CD8-positive, alpha-beta memory T cell (primary cell): ENCODE measurements around the gene DNAJC8. TPM values are rescaled to one million over a fixed set of nuclear protein-coding genes. Genes with fewer than 3 reads are reported as not detected.

Experiments
- CTCF ChIA-PET: fragments of 350-600 bp; sonication (Branson Sonifier 250); formaldehyde crosslinking; loops from one replicate; lab custom pipeline; 2021; ENCODE audit warnings: antibody characterized with exemption; lab: Charles Lee
- POLR2A ChIA-PET: fragments of 350-600 bp; sonication (Branson Sonifier 250); formaldehyde crosslinking; loops from one replicate; lab custom pipeline; 2021; ENCODE audit warnings: antibody characterized with exemption; lab: Charles Lee
- DNase-seq, 5 donors: peaks; one replicate each; pipeline versions ENCODE4 v3.0.0 to v3.0.0-alpha.2; 2020 to 2022; ENCODE audit warnings: mixed read lengths in 1 of 5
- H3K27ac ChIP-seq: one replicate; pipeline ENCODE4 v1.7.0; 2013; ENCODE audit warnings: low read depth, mild to moderate bottlenecking, low read length, moderate library complexity
- H3K27me3 ChIP-seq: 2 replicates; pipeline ENCODE4 v1.7.0; 2013; ENCODE audit warnings: low read length, mild to moderate bottlenecking; ENCODE audit not compliant: insufficient read depth, poor library complexity, severe bottlenecking
- H3K36me3 ChIP-seq: 2 replicates; pipeline ENCODE4 v1.7.0; 2013; ENCODE audit warnings: mild to moderate bottlenecking, low read length, moderate library complexity; ENCODE audit not compliant: insufficient read depth
- H3K4me1 ChIP-seq: 2 replicates; pipeline ENCODE4 v1.7.0; 2013; ENCODE audit warnings: mild to moderate bottlenecking, low read length, moderate library complexity; ENCODE audit not compliant: insufficient read depth
- H3K4me3 ChIP-seq: 2 replicates; pipeline ENCODE4 v1.7.0; 2013; ENCODE audit warnings: mild to moderate bottlenecking, low read length
- H3K9me3 ChIP-seq: 2 replicates; pipeline ENCODE4 v1.7.0; 2013; ENCODE audit warnings: mild to moderate bottlenecking, low read length
- H3K27ac Mint-ChIP-seq, 8 donors: one replicate each; pipeline ENCODE4 v1.8.0; 2020 to 2021; ENCODE audit warnings: mixed read lengths in 8 of 8, mild to moderate bottlenecking in 6 of 8, inconsistent platforms in 3 of 8, moderate library complexity in 3 of 8
- H3K27me3 Mint-ChIP-seq, 2 donors: one replicate each; pipeline ENCODE4 v1.8.0; 2020 to 2021; ENCODE audit warnings: mixed read lengths in 2 of 2, mild to moderate bottlenecking in 1 of 2, moderate library complexity in 1 of 2
- H3K36me3 Mint-ChIP-seq, 3 donors: one replicate each; pipeline ENCODE4 v1.8.0; 2020 to 2021; ENCODE audit warnings: mixed read lengths in 3 of 3, inconsistent platforms in 1 of 3, mild to moderate bottlenecking in 1 of 3
- H3K4me1 Mint-ChIP-seq, 3 donors: one replicate each; pipeline ENCODE4 v1.8.0; 2020 to 2021; ENCODE audit warnings: mixed read lengths in 3 of 3, inconsistent platforms in 1 of 3, mild to moderate bottlenecking in 1 of 3
- H3K4me3 Mint-ChIP-seq, 7 donors: one replicate each; pipeline ENCODE4 v1.8.0; 2020 to 2021; ENCODE audit warnings: mixed read lengths in 7 of 7, mild to moderate bottlenecking in 6 of 7, moderate library complexity in 4 of 7, inconsistent platforms in 2 of 7
- H3K9me3 Mint-ChIP-seq, 5 donors: one replicate each; pipeline ENCODE4 v1.8.0; 2020 to 2022; ENCODE audit warnings: mixed read lengths in 5 of 5, mild to moderate bottlenecking in 3 of 5, moderate library complexity in 2 of 5, inconsistent platforms in 1 of 5
- polyA plus RNA-seq: library from polyadenylated mRNA; unstranded; fragments of 300-500 nt; fragmentation: Illumina TruSeq; gene quantifications from one replicate; pipeline ENCODE4 v1.2.3, GENCODE V29; 2021
- total RNA-seq, 2 experiments: library from RNA; stranded (reverse); gene quantifications; one replicate each; pipeline ENCODE4 v1.2.3, GENCODE V29; 2021

The DNAJC8 gene
- total and polyA plus RNA-seq, 3 experiments from 2014 or later = 98.4 to 172 (median 104) TPM

DNA sequence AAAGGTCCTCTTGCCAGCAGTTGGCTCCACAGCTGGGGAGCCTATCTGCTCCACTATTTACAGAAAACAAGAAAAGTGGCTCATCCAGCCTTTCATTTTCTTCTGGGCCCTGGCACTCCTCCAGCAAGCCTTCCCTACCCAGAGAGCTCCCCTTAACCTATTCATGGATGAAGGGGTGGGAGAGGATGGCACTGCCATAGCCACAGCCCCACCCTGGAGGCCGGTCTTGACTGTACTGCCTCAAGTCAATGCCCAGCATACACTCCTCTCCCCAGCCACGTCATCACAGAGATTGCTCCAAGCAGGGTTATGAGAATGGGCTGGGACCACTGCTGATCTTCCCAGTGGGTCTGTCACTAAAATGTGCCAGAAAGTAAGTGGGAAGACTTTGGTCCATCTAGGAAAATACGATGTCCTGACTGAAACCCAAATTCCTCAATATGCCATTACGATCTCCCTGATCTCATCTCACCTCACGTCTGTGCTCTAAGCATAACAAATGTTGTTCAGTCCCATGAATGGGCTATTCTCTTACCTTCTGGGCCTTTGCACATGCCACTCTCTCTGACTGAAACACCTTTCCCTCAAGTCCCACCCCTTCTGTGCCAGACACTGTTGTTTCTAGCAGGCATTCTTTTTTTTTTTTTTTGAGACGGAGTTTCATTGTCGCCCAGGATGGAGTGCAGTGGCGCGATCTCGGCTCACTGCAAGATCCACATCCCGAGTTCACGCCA lies 35.0 kb downstream of the DNAJC8 start:
- Histone ChIP-seq H3K9me3 (peaks cover 12% of the 10 kb centered on the region), H3K4me1 (peaks cover 51% of the 10 kb centered on the region), H3K4me3 (no peak overlapping the region), H3K27me3 (no peaks in the 10 kb centered on the region), H3K27ac (no peak overlapping the region), H3K36me3 (peaks cover 22% of the 10 kb centered on the region)
- peaks cover 47 to 60% (median 56%) of the 10 kb centered on the region in 3 donors for H3K4me1 Mint-ChIP-seq
- peak overlapping the region in 2 of 7 donors; percentile 16 to 50 for H3K4me3 Mint-ChIP-seq
- CTCF ChIA-PET = interaction anchor here (1.9 kb wide), 1 partner anchor 106 kb away, joined by 6 read pairs; no protein-coding TSS in a partner anchor
- H3K9me3 Mint-ChIP-seq = peaks cover 4 to 27% (median 20%) of the 10 kb centered on the region in 5 donors
- no peak for DNase-seq
- H3K27me3 Mint-ChIP-seq = peaks cover 0 to 2% of the 10 kb centered on the region in 2 donors
- peaks cover 22 to 54% (median 48%) of the 10 kb centered on the region in 3 donors for H3K36me3 Mint-ChIP-seq
- peak overlapping the region in 1 of 8 donors; percentile 70 for H3K27ac Mint-ChIP-seq
- POLR2A ChIA-PET = no interaction called here

- no peak overlapping the region for H3K27ac Mint-ChIP-seq
- POLR2A ChIA-PET = no interaction called here
- Histone ChIP-seq H3K9me3 (peaks cover 12% of the 10 kb centered on the region), H3K36me3 (peaks cover 21% of the 10 kb centered on the region), H3K27me3 (no peaks in the 10 kb centered on the region), H3K27ac (no peak overlapping the region), H3K4me1 (peaks cover 51% of the 10 kb centered on the region), H3K4me3 (no peak overlapping the region)
- H3K4me1 Mint-ChIP-seq = peaks cover 47 to 59% (median 56%) of the 10 kb centered on the region in 3 donors
- H3K4me3 Mint-ChIP-seq = peak overlapping the region in 2 of 7 donors; percentile 23 to 55
- DNase-seq = no peak
- H3K9me3 Mint-ChIP-seq = peaks cover 4 to 27% (median 20%) of the 10 kb centered on the region in 5 donors
- peaks cover 23 to 47% (median 47%) of the 10 kb centered on the region in 3 donors for H3K36me3 Mint-ChIP-seq
- peaks cover 0 to 2% of the 10 kb centered on the region in 2 donors for H3K27me3 Mint-ChIP-seq
- CTCF ChIA-PET = interaction anchor here (0.9 to 1.9 kb wide), 2 partner anchors 52 to 105 kb away, joined by 3 to 6 read pairs; no protein-coding TSS in a partner anchor
Observed at GRCh38 chr1:28196330-28196729, 36.5 kb downstream of the DNAJC8 start.

DNA sequence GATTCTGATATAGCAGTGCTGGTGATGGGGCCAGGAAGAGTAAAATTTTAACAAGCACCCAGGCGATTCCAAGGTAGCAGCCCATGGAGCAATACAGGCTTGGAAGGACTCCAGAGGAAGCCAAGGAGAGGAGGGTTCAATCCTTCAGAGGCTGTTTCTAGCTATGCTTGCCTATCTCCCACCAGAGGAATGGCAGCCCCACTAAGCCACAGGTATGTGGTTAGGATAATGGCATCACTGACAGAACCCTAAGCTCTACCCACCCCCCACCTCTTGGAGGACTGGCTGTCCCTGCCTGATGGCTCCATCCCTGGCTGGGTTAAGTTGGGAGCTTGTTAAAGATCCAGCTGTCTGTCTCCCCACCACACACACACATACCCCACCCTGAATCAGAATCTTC lies 37.0 kb downstream of the DNAJC8 start:
- H3K9me3 Mint-ChIP-seq = peaks cover 4 to 27% (median 20%) of the 10 kb centered on the region in 5 donors

GRCh38 chr1:28194326-28195035 lies 38.3 kb downstream of the DNAJC8 start:
- Mint-ChIP-seq H3K27me3 (peaks cover 0 to 2% of the 10 kb centered on the region in 2 donors), H3K36me3 (peaks cover 15 to 31% (median 30%) of the 10 kb centered on the region in 3 donors), H3K4me1 (peaks cover 29 to 41% (median 38%) of the 10 kb centered on the region in 3 donors), H3K4me3 (peak overlapping the region in 2 of 7 donors; percentile 18 to 66), H3K9me3 (peaks cover 4 to 23% (median 19%) of the 10 kb centered on the region in 5 donors), H3K27ac (peak overlapping the region in 3 of 8 donors; percentile 5 to 54 (median 17))
- Histone ChIP-seq H3K9me3 (peaks cover 12% of the 10 kb centered on the region), H3K4me1 (peaks cover 38% of the 10 kb centered on the region), H3K4me3 (no peak overlapping the region), H3K36me3 (peaks cover 7% of the 10 kb centered on the region), H3K27ac (no peak overlapping the region), H3K27me3 (no peaks in the 10 kb centered on the region)
- ChIA-PET CTCF (no interaction called here), POLR2A (no interaction called here)
- no peak for DNase-seq

More for the DNA sequence above, 37.0 kb downstream of the DNAJC8 start:
- peaks cover 12% of the 10 kb centered on the region for H3K9me3 ChIP-seq
- H3K4me3 ChIP-seq = no peak overlapping the region
- H3K27ac ChIP-seq = no peak overlapping the region
- DNase-seq = no peak
- H3K36me3 ChIP-seq = peaks cover 15% of the 10 kb centered on the region
- CTCF ChIA-PET = interaction anchor here (0.6 to 1.9 kb wide), 4 partner anchors 18 to 104 kb away, joined by 3 to 6 read pairs (median 4); no protein-coding TSS in a partner anchor
- peaks cover 50% of the 10 kb centered on the region for H3K4me1 ChIP-seq
- Mint-ChIP-seq H3K4me3 (no peak overlapping the region), H3K4me1 (peaks cover 41 to 54% (median 51%) of the 10 kb centered on the region in 3 donors), H3K27ac (no peak overlapping the region), H3K27me3 (peaks cover 0 to 2% of the 10 kb centered on the region in 2 donors), H3K36me3 (peaks cover 19 to 41% (median 41%) of the 10 kb centered on the region in 3 donors)
- POLR2A ChIA-PET = no interaction called here
- H3K27me3 ChIP-seq = no peaks in the 10 kb centered on the region

- H3K36me3 Mint-ChIP-seq = peaks cover 8 to 24% (median 23%) of the 10 kb centered on the region in 3 donors
- CTCF ChIA-PET = no interaction called here
- no peak overlapping the region for H3K4me3 ChIP-seq
- no peaks in the 10 kb centered on the region for H3K27me3 ChIP-seq
- peaks cover 0 to 15% (median 13%) of the 10 kb centered on the region in 5 donors for H3K9me3 Mint-ChIP-seq
- peaks cover 2% of the 10 kb centered on the region for H3K36me3 ChIP-seq
- no peak overlapping the region for H3K27ac ChIP-seq
- H3K4me3 Mint-ChIP-seq = no peak overlapping the region
- H3K27me3 Mint-ChIP-seq = peaks cover 0 to 2% of the 10 kb centered on the region in 2 donors
- H3K4me1 Mint-ChIP-seq = peaks cover 22 to 33% (median 30%) of the 10 kb centered on the region in 3 donors
- peaks cover 31% of the 10 kb centered on the region for H3K4me1 ChIP-seq
- DNase-seq = no peak
- POLR2A ChIA-PET = no interaction called here
- H3K9me3 ChIP-seq = peaks cover 5% of the 10 kb centered on the region
- no peak overlapping the region for H3K27ac Mint-ChIP-seq
Observed at GRCh38 chr1:28193701-28194161, 39.1 kb downstream of the DNAJC8 start.

GRCh38 chr1:28190996-28191645 lies 41.7 kb downstream of the DNAJC8 start:
- H3K4me1 Mint-ChIP-seq = peaks cover 12 to 14% (median 13%) of the 10 kb centered on the region in 3 donors

GRCh38 chr1:28190337-28190979 lies 42.4 kb downstream of the DNAJC8 start:
- Mint-ChIP-seq H3K4me3 (no peak overlapping the region), H3K27me3 (peaks cover 0 to 1% of the 10 kb centered on the region in 2 donors), H3K36me3 (peaks cover 4 to 6% (median 6%) of the 10 kb centered on the region in 3 donors), H3K4me1 (peaks cover 12 to 14% (median 13%) of the 10 kb centered on the region in 3 donors), H3K9me3 (no peaks in the 10 kb centered on the region), H3K27ac (no peak overlapping the region)
- DNase-seq = no peak
- Histone ChIP-seq H3K4me1 (peaks cover 8% of the 10 kb centered on the region), H3K27me3 (no peaks in the 10 kb centered on the region), H3K27ac (no peak overlapping the region), H3K36me3 (no peaks in the 10 kb centered on the region), H3K9me3 (no peaks in the 10 kb centered on the region), H3K4me3 (no peak overlapping the region)
- POLR2A ChIA-PET = no interaction called here
- CTCF ChIA-PET = no interaction called here

More at GRCh38 chr1:28190996-28191645, 41.7 kb downstream of the DNAJC8 start:
- Mint-ChIP-seq H3K36me3 (peaks cover 4 to 6% (median 6%) of the 10 kb centered on the region in 3 donors), H3K27me3 (peaks cover 0 to 2% of the 10 kb centered on the region in 2 donors), H3K4me3 (no peak overlapping the region), H3K9me3 (no peaks in the 10 kb centered on the region), H3K27ac (no peak overlapping the region)
- H3K27ac ChIP-seq = no peak overlapping the region
- ChIA-PET POLR2A (no interaction called here), CTCF (no interaction called here)
- no peak for DNase-seq
- peaks cover 8% of the 10 kb centered on the region for H3K4me1 ChIP-seq
- H3K36me3 ChIP-seq = no peaks in the 10 kb centered on the region
- no peaks in the 10 kb centered on the region for H3K27me3 ChIP-seq
- no peak overlapping the region for H3K4me3 ChIP-seq
- no peaks in the 10 kb centered on the region for H3K9me3 ChIP-seq
